Measurements from ENCODE around the gene ZNF710. TPM values are rescaled to one million over a fixed set of nuclear protein-coding genes. Genes with fewer than 3 reads are reported as not detected.

Gene ZNF710
- total and polyA plus RNA-seq, 2 of the 8 experiments (the other 6 are each of a cell fraction or from before 2014, with no cell fraction given): 10.5 to 24.0 TPM

DNA sequence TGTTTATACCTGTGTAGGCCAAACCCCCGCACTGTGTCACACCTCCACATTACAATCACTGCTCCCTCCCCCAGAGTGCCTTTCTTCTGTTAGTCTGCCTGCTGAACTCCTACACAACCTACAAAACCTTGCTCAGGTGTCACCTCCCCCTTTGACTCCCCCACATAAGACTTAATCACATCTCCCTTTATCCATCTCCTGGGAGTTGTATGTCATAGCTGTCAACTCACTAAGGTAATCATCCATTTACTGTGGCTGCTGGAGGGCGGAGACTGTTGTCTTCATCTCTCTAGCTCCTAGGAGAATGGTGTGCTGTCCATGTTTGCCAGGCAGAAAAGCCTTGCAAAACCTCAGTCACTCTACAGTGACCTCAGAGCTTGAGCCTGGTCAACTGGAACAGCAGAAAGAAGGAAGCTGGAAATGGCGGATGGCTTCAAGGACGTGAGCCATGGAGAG is 43.8 kb downstream of the ZNF710 start (continued):
- TF ChIP-seq ATF2 (IDR thresholded peaks at IDR 0.05; ENCODE audit: low read length) (no peak), BRCA1 (IDR thresholded peaks at IDR 0.05; ENCODE audit: low read depth, low read length) (no peak), EGR1 (IDR thresholded peaks at IDR 0.05; ENCODE audit: borderline replicate concordance, low read depth, low read length) (no peak)

All from H1 (cell line).